CD1c-positive myeloid dendritic cell (primary cell): ENCODE measurements around the gene NDUFAF2.
"Not testable (repeated sequence)": the region's sequence is repeated elsewhere in the genome, so short reads cannot be mapped to it uniquely, and the experiment has no call there.

ENCODE experiments used
- DNase-seq: peaks from one replicate; pipeline ENCODE4 v3.0.0-alpha.2; 2016; ENCODE audit errors: extremely low spot score

Gene NDUFAF2

DNA sequence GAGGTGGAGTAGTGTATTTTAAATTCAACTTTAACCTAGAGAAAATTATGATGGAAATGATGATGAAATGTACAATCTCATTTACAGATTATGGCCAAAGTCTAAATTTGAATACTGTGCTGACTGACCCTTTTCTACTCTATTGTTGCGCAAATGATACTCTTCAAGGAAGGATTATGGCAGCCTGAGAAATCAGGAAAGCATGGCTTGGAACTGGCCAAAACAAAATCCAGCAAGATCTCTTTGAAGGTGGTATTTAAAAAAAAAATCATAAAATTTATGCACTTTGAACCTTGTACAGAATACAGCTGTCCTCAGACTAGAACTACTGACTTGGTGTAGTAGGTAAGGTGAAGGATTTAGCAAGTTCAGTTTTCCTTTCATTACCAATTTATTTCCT lies 105.3 kb downstream of the NDUFAF2 start:
- no peak for DNase-seq

DNA sequence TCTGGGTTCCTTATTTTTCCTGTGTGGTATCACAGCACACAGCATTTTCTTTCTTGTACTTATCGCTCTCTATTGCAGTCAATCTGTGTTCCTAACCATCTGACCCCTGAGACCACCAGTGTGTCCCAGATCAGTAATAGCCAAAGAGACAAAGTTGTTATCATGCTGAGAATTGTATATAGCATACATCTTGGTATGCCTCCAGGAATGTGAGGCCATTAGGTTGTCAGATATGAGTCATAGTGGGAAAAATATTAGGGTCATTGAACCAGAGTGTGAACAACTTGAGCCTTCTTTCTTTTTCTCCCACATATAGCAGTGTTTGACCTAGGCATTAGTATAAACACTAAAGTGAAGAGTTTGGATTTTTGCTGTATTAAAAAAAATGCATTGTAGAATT lies 106.3 kb downstream of the NDUFAF2 start:
- DNase-seq: no peak

DNA sequence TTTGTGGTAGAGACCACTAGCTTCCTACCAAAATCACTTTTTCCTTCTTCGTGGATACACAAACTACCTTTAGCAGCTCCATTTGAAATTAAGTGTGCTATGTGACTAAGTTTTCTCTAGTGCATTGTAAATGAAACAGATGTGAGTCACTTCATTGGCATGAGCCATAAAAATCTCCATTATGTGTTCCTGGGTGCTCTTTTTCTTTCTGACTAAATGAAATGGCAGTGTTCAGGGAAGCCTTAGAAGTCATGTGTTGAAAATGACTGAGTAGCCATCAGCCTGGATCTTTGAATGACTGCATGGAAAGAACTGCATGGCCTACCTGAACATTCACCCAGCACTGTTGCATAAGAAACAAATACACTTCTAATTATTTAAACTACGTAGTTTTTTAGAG lies 107.9 kb downstream of the NDUFAF2 start:
- DNase-seq: no peak

DNA sequence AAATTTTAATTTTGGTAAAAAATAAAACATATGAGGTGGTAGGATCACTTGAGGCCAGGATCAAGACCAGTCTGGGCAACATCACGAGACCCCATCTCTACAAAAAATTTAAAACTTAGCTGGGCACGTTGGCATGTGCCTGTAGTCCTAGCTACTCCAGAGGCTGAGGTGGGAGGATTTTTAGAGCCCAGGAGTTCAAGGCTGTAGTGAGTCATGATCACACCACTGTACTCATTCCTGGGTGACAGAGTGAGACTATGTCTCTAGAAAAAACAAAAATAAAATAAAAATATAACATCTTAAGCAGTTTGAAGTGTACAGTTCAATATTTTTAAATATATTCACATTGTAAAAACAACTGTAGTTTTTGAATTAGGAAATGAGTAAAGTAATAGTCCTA lies 108.9 kb downstream of the NDUFAF2 start:
- no peak for DNase-seq

DNA sequence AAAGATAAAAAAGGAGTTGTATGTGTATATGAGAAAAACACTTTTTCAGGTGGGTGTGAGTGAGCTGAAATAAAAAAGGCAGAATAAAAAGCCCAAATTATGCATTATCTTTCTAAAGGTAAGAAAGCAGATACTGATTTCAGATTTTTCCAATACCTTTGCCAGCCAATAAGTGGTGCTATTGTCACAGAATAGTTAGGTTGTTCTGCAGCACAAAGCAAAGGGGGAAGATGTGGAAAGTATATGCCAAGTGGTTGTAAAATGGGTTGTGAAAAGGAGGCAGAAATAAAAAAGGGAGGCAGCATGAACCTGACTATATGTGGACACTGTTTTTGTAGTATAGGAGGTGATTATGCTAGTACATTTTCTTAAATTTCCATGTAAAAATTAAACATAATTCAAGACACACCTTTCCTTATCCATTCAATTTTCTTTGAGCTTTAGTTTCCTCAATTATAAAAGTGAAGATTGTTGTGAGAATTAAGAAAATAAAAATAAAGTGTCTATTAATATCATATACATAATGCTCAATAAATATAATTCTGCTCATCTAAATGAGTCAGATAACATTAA lies 110.5 kb downstream of the NDUFAF2 start:
- peak; percentile 65 for DNase-seq

DNA sequence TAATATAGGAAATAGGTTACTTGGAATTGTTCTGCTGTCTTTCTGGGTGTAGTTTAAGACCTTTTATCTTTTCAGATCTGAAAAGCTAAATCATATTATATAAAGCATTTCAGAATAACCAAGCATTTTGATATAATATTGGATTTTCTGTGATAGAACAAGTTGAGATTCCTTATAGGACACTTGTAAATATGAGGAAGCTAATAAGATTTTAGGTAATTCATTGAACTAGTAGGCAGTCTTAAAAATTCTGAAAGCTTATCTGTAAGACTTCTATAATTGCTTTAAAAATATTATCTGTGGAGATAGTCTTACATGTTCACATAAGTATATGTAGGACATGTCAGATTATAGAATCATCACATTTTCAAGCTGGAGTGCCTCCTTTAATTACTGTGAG lies 114.5 kb downstream of the NDUFAF2 start:
- DNase-seq: no peak

DNA sequence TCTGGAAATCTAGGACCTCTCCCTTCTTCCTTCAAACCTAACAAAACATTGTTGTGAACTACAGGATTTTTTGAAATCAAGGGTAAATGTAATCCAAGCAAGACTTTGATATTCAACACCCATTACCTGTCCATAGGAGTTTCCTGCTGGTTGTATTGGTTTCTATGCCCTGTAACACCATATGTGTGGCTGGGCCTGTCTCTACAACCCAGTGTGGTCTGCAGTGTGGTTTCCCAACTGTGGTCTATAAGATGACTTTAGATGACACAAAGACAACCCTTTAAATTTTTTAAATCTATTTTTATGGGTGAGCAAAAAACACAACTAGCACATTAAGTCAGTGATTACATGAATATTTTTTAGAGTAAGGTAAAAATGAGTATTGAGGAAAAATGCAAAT lies 124.1 kb downstream of the NDUFAF2 start:
- no peak for DNase-seq

DNA sequence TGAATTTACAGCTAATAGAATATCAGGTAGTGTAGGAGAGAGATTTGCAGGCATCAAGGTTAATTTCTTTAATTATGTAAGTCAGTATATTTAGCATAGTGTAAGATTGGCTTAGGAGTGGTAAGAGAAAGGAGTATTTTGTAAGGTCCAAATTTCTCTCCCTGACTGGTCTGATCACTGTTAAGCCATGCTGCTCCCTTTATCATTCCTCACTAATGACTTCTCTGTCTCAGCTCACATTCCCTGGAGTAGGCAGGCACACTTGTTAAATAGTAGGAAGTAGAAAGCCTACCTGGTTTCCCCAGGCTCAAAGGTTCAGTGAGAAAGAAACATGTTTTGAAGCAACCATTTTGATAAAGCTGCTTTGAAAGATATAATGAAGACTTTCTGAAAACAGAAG lies 126.5 kb downstream of the NDUFAF2 start:
- no peak for DNase-seq

DNA sequence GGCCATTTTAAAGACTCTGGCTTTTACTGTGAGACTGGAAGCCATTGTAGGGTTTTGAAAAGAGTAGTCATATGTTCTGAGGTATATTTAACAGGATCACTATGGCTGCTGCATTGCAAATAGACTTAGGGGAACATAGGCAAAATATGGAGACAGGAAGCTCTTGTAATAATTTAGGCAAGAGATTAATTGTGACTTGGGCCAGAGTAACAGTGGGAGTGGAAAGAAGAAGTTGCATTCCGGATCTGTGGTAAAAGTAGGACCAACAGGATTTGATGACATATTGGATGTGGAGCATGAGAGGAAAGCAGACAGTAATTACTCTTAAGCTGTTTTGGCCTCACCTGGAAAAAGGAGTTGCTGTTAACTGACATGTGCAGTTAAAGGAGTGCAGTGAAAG lies 131.6 kb downstream of the NDUFAF2 start:
- DNase-seq: peak; percentile 22

DNA sequence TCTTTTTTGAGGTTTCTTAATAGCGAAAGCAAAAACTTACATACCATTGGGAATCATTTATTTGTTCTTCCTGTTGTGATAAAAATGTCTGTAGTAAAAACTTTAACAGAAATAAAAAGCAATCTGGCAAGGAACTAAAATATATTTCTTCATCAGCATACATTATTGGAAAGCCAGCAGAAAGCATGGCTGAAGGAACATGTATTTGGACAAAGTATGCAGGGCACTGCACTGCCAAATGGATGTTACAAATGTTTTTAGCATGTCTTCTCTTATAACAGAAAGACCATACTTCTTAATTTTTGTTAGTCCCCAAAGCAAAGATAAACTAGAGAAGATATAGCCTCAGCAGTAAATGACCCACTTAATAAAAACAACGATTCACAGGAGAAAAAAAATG lies 136.7 kb downstream of the NDUFAF2 start:
- no peak for DNase-seq

DNA sequence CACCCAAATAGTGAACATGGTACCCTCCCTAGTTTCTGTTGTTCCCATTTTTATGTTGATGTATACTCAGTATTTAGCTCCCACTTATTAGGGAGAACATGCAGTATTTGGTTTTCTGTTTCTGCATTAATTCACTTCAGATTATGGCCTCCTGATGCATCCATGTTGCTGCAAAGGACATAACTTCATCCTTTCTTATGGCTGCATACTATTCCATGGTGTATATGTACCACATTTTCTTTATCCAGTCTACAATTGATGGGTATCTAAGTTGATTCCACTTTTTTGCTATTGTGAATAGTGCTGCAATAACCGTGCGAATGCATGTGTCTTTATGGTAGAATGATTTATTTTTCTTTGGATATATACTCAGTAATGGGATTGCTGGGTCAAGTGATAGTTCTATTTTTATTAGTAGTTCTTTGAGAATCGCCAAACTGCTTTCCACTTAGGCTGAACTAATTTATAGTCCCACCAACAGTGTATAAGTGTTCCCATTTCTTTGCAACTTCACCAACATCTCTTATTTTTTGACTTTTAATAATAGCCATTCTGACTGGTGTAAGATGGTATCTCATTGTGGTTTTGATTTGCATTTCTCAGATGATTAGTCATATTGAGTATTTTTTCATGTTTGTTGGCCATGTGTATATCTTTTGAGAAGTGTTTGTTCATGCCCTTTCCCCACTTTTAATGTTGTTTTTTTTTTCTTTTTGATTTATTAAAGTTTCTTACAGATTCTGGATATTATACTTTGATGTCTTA lies 137.7 kb downstream of the NDUFAF2 start:
- DNase-seq: no peak

DNA sequence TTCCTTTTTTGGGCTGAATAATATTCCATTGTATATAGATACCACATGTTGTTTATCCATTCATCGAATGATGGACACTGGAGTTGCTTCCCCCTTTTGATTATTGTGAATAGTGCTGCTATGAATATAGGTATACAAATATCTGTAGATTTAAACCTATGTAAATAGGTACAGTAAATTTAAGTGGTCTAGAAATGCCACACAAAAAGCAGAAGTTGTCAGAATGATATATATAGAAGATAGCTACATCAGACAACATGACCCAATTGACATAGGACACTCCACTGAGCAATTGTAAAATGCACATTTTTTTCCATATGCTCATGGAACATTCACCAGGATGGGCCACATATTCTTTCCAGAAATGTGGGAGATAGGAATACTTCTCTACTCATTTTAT lies 139.7 kb downstream of the NDUFAF2 start:
- no peak for DNase-seq

DNA sequence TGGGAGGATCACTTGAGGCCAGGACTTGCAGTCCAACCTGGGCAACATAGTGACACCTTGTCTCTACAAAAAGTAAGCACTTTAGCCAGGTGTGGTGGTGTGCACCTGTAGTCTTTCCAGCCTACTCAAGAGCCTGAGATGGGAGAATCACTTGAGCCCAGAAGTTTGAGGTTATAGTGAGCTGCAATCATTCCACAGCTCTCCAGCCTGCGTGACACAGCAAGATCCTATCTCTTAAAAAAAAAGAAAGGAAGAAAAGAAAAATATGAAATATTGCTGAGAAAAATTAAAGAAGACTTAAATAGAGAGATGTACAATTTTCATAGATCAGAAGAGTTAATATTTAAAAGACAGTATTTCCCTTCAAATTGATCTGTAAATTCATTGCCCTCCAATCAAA lies 140.9 kb downstream of the NDUFAF2 start:
- DNase-seq: no peak

DNA sequence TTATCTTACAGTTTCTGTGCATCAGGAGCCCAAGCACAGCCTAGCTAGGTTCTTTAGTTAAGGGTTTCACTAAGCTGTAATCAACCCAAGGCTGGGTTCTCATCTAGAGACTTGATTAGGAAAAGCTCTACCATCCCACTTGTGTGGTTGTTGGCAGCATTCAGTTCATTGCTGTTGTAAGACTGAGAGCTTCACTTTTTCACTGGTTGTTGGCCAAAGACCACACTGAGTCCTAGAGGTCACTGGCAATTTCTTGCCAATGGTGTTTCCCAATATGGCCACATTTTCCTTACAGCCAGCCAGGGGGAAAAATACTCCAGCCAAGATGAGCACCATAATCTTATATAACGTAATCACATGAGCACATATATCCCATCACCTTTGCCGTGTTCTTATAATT lies 142.9 kb downstream of the NDUFAF2 start:
- no peak for DNase-seq

DNA sequence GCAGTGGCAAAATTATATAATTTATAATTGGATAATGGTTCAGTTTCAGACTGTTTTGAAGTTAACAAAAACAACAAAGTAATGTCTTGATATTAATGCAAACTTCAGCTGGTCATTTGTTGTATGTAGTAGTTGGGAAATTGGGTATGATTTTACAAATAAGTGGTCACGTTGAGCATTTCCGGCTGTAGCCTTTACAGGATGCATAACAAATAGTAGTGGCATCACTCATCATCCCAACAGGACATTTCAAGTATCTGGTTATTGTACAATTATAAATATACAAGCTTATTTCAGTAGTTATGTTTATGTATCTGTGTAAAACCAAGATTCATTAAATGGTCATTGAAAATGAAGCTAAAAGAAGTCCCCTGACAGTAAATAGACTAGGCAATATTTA lies 144.3 kb downstream of the NDUFAF2 start:
- no peak for DNase-seq

DNA sequence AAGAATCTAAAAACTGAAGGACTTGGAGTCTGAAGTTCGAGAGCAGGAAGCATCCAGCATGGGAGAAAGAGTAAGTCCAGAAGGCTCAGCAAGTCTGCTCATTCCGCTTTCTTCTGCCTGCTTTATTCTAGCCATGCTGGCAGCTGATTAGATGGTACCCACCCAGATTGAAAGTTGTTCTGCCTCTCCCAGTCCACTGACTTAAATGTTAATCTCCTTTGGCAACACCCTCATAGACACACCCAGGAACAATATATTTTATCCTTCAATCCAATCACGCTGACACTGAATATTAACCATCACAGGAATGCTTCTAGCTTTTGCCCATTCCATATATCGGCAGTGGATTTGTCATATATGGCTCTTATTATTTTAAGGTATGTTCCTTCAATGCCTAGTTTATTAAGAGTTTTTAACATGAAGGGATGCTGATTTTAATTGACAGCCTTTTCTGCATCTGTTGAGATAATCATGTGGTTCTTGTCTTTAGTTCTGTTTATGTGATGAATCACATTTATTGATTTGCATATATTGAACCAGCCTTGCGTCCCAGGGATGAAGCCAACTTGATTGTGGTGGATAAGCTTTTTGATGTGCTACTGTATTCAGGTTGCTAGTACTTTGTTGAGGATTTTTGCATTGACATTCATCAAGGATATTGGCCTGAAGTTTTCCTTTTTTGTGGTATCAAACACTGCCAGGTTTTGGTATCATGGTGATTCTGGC lies 148.2 kb downstream of the NDUFAF2 start:
- DNase-seq: not testable (repeated sequence)

DNA sequence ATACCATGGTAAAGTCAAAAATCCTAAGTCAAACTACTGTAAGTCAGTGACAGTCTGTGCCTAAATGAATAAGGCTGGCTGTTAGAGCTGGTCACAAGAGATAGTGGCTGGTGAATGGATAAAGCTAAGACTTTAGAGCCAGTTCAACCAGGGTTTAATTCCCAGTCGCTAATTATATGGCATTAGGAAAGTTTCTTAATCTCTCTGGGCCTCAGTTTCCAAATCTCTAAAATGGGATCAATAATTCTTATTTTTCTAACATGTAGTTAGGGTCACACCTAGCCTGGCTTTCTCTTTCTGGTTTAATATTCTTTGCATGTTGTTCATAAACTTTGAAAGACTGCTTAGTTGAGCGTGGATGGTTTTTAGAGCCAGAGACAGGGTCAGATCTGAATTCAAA lies 152.5 kb downstream of the NDUFAF2 start:
- DNase-seq: no peak

DNA sequence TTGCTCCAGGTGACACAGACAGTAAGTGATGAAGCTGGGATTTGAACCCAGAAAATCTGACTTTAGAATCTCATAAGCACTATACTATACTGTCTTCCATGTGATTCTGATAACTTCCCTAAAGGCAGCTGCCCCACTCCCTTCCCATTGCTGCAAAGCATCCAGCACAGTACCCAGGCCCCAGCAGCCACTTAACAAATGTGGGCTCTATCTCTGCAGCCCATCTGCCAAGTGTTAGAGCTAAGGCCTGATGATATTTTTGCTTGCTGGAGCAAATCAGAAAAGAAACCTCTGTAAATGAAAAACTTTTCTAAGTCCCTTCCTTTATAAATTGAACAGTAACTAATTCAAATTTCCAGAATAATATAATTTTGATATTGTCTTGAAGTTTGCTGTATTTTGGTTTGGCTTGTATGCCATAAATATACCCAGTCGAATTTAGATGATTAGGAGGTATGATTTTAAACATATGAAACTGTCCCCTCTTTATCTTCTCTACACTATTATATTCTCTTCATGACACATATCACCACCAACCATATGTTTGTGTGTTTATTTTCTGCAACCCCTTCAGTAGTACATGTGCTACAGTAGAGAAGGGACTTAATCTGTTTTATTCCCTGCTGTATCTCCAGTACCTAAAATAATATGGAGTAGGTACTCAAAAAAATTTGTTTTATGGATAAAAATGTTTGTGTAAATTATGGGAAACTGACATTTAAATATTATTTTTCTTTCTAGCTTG lies 153.4 kb downstream of the NDUFAF2 start:
- no peak for DNase-seq

DNA sequence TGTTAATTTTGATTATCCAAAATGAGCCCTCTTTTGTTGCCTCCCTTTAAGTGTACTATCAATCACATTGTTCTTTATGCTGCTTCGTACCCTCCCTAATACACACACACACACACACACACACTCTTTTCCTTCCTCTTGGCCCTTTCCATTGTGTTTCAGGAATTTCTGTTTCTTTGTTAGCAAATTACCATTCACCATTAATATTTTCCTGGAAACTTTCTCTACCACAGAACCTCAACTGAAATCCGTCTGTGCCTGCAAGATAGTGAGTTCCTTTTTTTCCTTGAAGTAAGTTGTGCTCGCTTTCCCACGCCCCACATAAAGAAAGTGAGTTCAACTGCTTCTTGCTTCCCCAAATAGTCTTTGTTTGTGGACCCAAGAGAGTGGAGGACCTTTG lies 155.4 kb downstream of the NDUFAF2 start:
- DNase-seq: peak; percentile 6

DNA sequence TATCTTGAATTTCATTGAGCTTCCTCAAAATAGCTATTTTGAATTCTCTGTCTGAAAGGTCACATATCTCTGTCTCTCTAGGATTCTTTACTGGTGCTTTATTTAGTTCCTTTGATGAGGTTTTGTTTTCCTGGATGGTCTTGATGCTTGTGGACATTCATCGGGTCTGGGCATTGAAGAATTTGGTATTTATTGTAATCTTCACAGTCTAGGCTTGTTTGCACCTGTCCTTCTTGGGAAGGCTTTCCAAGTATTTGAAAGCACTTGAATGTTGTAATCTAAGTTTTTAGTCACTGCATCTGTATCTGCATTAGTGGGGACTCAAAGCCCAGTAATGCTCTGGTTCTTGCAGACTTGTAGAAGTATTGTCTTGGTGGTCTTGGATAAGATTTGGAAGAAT lies 169.4 kb downstream of the NDUFAF2 start:
- no peak for DNase-seq

DNA sequence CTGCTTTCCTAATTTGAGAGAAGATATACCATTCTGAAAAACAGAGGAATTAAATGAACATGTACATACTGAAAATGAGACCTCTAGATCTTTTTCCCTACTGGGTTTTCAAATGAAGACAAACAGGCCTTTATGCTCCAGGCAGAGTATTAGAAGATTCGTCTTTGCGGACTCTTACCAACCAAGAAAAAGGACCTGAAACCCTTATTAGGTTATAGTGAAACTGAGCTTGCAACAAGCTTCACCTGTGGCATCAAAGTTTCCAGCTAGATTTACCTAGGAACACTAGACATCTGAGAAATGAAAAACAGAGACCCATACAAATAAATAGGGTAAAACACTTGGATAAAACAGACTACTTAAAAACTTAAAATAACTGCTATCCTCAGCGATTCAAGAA lies 171.0 kb downstream of the NDUFAF2 start:
- DNase-seq: no peak

DNA sequence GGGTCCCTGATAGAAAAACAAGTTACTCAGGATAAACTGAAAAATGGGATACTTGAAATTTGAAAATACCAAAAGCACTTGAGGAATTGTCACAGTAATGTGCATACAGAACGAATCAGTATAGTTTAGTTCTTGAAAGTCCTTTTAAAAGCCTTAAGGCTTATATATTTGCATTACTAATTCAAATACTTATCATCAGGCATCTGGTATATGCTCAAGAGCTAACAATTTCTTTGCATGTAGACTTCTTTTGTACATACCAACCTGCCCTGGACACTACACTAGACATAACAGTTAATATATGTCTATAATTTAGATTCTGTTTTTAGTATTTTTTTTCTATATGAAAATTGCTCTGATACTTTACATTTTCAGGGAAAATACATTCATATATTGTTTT lies 174.1 kb downstream of the NDUFAF2 start:
- DNase-seq: no peak

DNA sequence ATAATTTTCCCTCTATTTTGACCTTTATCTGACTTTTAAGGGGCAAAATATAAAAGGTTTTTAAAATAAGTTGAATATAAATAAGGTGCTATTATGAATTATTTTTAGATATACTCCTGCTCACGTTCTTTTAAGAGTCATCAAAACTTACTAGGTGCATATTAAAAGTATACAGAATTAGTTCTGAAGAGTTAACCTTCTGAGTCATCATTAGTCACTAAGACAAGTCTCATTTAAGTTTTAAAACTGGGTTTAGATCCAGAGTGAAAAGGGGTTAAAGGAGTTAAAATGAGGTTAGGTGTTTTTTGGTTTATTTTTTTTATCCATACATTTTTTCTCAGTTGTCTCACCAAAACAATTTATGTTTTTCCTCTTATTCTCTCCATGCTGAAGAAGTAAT lies 175.5 kb downstream of the NDUFAF2 start:
- DNase-seq: no peak
